ENCODE results near the gene PM20D1.

Gene PM20D1

DNA sequence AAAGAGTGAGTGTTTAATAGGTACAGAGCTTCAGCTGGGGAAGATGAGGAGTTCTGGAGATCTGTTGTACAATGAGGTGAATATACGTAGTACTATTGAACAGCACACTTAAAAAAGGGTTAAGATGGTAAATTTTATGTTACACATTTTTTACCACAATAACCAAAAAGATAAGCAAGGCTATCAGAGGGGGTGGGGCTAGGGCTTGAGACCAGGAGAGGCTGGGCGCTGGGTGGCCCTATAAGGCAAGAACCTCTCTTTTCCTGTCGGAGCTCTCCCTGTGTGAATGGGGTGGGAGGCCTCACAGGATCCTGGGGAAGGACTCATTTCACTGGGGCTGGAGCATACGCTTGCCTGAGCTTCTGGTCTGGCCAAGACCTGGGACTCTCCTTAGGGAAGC lies 45.9 kb downstream of the PM20D1 start:
- no peak for DNase-seq

DNA sequence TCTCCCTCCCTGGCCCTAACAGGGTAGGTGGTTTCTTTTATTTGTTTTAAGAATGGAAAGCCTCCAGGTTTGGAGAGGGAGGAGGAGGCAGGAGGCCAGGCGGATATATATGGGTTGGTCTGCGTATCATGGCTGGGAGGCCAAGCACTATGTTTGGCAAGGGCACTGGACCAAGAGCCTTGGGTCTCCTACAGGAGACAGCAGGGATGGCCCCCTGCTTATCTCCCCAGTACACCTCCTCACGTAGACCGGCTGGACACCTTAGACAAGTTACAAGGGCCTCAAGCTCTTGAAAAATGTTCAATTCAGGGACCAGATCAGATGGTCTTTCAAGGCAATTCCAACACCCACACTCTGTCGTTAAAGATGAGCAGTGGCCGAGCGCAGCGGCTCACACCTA lies 47.9 kb downstream of the PM20D1 start:
- DNase-seq: no peak

DNA sequence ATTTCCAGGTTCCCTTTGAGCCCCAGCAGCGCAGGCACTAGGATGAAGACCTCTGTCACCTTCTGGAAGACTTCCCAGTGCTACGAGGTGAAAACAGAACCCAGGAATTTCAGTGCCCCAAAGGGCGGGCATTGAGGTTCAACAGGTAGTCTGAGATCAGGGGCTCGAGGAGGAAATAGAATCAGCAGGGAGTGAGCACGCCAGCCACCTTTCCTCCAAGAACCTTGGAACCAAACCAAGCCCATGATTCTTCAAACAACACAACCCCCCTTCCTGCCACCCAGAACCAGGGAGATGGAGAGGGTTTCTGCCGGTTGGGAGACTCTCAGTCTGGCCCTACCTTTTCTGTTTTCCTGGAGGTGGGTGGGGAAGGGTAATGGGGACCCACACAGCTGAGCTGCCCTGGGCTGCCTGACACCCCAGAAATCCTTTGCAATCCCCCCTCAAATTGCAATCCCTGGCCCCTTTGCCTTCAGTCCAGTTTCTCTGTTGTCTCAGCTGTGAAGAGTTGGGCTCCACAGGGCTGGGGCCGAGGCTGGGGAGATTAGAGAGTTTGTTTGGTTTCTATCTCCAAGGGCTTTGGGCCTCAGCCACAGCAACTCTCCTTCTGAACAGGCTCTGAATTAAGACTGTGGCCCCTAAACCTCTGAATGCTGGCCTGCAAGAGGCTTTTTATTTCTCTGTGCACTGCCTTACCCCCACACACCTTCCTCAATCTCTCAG lies 48.8 kb downstream of the PM20D1 start:
- no peak for DNase-seq

DNA sequence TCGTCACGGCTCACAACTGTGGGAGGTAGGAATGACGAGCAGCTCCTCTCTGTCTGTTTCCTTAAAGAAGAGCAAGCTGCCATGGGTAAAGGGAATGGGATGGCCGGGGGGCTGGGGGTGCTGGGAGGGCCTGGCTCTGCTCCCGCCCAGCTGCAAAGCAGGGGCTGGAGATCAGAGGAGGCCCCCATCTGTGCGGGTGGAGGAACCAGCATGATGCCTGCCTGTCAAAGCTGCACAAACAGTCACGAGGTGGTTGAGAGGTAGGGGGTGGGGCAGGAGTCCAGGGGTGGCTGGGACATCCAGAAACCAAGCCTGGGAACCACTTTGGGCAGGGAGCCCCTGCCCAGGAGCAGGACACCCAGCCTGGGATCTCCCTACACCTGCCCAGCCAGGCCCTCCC lies 49.5 kb downstream of the PM20D1 start:
- no peak for DNase-seq

DNA sequence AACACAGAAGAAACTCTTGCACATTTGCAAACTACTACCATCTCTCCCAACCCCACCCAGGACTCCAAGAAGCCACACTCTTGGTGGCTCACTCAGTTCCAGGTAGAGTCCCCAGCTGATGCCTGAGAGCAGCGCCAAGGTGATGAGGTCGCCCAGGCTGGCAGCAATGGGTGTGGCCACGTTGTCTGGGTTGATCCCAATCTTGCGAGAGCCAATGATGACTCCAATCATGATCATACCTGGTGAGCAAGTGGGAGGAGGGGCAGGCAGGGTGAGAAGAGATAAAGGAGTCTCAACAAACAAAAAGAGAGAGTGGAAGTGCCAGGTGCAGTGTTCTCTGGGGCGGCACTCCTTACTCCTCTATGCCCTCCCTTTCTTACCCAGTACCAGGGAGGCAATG lies 51.4 kb downstream of the PM20D1 start:
- DNase-seq: no peak

DNA sequence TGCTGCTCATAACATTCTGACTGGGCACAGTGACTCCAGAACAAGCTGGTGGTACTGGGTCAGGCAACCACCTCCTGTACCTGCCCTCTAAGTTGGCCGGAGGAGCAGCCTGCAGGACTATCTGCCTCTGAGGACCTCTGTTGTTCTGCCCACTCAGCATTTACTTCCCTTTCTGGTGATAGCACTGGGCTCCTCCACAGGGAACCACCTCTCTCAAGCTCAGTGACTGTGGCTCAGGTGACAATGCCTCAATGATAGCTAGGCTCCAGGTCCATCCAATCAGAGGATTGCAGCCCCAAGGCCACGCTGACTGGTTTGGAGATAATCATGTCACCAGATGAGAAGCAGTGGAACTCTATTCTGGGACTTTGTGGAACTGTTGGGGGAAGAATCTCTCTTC lies 52.8 kb downstream of the PM20D1 start:
- no peak for DNase-seq

DNA sequence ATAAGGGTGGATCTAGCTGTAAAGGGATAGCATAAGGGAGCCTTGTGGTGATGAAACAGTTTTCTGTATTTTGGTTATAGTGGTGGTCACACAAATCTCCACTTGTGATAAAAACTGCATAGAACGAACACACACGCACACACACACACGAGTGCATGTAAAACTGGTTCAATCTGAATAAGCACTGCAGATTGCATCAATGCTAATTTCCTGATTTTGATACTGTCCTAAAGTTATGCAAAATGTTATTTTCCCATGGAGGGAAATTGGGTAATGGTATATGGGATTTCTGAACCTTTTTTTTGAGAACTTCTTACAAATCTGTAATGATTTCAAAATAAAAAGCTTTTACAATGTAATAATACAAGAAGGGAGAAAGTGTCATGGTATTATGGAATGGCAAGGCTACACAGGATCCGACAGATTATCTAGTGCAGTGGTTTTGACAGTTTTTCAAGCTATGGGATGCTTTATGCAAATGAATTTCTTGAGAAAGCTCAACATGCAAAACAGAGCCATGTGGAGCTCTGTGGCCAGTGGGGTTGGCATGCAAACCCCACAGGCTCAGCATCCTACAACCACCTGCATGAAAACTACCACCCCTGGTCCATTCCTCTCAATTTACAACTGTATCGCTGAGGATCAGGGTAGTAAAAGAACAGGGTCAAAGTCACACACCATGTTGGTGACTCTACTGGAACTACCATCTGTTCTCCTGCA lies 55.8 kb downstream of the PM20D1 start:
- no peak for DNase-seq

DNA sequence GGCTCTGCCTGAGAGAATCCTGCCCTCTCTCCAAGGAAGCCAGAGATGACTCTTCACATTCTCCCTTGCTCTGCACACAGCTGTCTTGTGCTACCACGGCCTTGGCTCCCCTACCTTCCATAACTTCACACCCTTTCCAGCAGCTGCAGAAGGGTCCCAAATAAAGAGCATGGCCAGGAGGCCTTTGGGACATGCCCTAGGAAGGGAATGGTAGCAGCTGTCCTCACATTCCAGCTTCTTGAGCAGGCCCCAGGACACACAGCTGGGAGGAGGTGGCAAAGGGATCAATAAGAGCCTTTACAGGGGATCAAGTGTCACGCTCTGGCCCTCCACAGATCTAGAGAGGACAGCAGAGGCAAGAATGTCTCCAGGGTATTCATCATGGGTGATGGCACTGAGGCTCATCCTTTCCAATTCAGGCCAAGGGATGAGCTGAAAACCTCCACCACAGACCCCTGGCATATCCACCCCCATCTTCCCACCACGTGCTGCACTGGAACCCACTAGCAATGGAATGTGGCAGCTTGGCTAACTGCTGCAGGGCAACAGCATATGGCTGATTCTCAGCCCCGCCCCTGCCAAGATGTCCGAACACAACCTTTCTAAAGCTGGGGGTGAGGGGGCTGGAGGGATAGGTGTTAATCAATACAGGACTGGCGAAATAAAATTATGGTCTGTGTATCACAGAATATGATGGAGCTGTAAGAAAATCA lies 56.8 kb downstream of the PM20D1 start:
- DNase-seq: no peak

DNA sequence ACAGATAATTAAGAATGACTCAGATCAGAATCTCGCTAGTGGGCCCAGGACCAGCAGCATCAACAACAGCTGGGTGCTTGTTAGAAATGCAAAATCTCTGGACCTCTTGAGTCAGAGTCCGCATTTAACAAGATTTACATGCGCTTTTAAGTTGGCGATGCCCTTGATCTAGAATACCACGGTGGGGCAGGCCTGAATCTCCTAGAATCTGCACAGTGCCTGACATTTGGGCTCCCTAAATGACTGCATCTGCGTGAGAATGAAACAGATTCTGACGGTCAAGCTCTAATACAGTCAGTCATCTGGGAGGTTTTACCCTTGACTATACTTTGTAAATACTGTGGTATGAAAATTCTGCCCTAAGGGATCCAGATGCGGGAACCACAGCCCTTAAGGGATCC lies 57.5 kb downstream of the PM20D1 start:
- DNase-seq: no peak

DNA sequence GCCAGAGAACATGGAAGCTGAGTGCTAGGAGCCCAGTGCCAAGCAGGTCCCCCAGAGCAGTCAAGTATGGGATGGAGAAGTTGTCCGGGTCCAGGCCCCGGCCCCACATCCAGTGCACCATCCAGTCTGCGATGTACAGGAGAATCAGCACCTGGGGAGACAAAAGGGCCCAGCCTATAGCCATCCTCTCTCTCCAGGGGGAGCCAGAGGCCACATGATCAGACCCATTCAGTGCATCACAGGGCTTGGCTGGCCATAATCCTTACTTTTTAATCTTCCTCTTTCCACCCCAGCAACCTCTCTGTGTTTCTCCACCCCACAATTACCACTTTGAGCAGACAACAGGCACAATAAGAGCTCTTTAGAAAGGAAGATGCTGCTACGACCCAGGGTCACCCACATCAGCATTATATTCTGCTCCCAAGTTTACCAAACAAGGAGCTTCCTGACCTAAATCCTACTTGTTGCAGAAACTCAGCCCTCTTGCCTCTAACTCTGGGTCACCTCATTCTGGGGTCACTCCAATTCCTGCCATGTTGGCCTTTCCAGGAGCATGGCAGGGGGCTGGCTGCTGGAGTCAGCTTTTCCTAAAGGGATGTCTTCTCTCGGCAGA lies 58.3 kb downstream of the PM20D1 start:
- DNase-seq: peak; percentile 19

DNA sequence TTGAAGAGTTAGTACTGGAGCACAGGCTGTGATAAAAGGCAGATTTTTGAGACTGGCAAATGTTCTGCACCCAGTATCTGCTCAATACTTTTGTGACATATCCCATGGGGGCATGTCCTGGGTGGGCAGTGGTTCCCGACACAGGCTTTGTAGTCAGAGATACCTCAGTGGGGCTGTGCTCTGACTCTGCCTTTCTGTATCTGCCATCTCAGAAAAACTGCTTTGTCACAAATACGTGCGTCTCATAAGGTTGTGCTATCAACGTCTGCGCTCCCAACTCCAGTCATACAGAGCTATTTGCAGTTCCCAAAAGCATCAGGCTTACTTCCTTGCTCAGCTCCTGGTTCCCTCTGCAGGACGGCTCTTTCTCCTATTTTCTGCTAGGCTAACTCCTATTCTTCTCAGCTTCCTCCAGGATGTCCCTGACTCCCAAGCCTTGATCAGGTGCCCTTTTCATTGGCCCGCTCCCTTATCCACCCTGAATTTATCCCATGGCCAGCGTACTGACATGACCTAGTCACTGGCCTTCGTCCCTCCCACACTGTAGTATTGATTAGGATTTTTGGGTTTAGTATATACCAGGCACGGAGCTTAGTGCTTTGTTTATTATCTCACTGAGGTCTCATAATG lies 62.5 kb downstream of the PM20D1 start:
- no peak for DNase-seq

DNA sequence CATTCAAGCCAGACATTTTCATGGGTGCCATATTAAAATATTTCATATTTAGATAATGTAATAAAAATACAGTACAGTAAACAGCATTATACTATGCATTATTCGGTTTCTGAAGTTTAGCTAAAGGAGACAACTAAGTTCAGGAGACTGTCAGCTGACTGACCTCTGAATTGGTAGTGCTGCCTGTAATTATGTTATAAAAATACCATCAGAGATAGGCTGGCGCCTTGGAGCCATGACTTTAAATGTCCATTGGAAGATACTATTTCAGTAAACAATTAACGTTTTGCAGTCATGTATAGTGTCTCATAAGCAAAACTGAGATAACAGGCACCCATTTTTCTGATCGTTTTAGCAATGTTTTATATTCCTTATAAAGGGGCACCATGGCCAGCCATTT lies 63.3 kb downstream of the PM20D1 start:
- no peak for DNase-seq

DNA sequence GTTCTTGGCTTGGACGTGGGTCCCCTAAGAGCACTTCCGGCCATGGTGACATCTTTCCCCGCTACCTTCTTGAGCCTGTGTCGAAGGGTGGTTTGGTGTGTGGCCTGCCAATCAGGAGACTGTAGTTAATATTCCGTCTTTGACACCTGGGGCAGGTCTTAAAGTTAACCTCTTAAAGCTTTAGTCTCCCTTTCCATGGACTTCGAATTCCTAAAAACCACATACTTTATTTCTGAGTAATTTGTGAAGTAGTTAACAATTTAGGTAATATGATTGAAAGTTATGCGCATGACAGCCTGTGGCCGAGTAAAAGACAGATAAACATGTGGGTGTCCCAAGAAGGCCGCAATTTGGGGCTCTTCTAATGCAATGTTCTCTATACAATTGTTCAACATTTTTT lies 64.5 kb downstream of the PM20D1 start:
- no peak for DNase-seq

DNA sequence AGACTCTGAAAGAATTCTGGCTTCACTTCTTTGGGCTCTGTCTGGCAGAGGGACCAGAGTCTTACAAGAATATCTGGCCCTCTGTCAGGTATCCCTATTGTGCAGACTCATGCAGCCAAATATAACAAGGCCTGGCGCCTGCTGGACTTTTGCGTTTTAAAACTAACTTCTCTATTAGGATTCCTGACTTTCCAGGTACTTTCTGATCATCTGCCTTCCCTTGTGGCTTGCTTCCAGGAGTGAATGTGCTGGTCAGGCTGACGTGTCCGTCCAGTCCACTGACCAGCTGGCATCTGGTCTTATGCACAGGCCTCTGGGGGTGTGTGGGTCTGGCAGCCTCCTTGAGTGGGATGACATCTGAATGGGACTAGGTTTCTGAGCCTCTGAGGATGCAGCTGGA lies 66.0 kb downstream of the PM20D1 start:
- DNase-seq: no peak

DNA sequence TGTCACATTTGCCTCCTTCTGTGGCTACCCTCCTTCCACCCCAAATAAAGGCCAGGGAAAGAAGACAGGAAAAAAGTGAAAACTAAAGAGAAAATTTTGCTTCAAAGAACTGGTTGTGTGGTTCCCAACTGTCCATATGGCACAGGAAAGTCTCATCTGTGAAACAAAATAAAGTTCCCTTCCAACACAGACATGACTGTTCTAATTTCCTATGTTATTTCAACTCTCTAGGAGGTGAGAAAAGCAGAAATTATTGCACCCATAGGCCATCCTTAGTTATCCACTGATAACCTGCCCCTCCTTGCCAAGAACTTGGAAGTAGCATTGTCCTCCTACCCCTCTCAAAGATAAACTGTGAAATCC lies 66.5 kb downstream of the PM20D1 start:
- DNase-seq: no peak

DNA sequence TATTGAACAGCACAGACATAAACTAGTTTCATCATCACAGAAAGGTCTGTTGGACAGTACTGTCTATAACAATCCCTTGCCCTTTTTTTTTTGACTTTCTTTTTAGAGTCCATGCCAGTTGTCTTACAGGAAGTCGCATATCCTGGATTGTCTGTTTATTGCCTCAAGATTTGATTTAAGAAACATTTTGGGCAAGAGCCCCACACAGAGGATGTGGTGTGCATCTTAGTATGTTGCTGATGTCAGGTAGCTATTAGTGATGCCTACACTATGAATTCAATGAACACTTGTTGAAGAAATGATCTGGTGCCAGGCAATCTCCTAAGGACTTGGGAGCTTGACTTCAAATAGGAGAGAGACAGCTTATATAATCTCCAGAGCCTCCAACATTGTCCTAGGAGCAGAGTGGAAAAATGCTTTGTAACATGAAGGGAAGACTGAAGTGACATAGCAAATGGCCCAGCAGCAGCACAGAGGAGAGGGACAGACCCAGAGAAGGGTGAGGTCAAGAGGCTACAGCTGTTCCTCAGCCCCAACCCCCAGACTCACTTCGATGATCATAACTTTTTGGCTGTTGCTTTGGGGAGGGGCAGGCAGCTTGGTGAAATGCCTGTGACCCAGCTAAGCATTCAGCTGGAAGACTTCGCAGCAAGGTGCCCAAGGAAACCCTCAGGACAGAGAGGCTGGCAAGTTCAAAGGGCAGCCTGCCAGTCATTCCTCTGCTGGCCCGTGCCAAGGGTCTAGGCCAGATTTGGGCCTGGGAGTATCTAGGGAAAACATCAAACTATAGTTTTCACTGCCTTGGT lies 67.1 kb downstream of the PM20D1 start:
- DNase-seq: no peak

DNA sequence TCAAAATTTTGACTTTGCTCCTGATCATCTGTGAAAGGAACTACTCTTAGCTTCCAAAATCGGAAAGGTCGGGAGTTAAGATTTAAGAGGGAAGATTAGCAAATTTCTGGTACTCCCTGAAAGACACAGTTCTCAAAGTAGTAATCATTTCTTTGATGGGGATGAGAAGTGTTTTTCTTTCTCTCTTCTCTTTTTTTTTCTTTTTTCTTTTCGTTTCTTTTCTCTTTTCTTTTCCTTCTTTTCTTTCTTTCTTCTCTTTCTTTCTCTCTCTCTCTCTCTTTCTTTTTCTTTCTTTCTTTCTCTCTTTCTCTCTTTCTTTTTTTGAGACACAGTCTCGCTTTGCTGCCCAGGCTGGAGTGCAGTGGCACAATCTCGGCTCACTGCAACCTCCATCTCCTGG lies 69.6 kb downstream of the PM20D1 start:
- DNase-seq: no peak
